Neural crest cell (in vitro differentiated cells): ENCODE results near the gene ADRM1. TPM values are rescaled to one million over a fixed set of nuclear protein-coding genes. Genes with fewer than 3 reads are reported as not detected.

Experiments
- DNase-seq: peaks from one replicate; pipeline ENCODE4 v3.0.0; 2021; ENCODE audit warnings: low read depth, mixed read lengths, low spot score
- H3K27ac Mint-ChIP-seq: one replicate; pipeline ENCODE4 v1.8.0; 2021; ENCODE audit warnings: mild to moderate bottlenecking, mixed read lengths; ENCODE audit not compliant: unreplicated experiment
- H3K27me3 Mint-ChIP-seq: 2 replicates; pipeline ENCODE4 v1.8.0; 2021; ENCODE audit warnings: low read depth, mild to moderate bottlenecking, mixed read lengths
- H3K36me3 Mint-ChIP-seq: 2 replicates; pipeline ENCODE4 v1.8.0; 2021; ENCODE audit warnings: low read depth, mild to moderate bottlenecking, mixed read lengths
- H3K4me1 Mint-ChIP-seq: 2 replicates; pipeline ENCODE4 v1.8.0; 2021; ENCODE audit warnings: mixed read lengths
- H3K4me3 Mint-ChIP-seq: one replicate; pipeline ENCODE4 v1.8.0; 2021; ENCODE audit warnings: mild to moderate bottlenecking, mixed read lengths
- H3K9me3 Mint-ChIP-seq: 2 replicates; pipeline ENCODE4 v1.8.0; 2021; ENCODE audit warnings: mixed read lengths
- total RNA-seq: library from RNA; stranded (reverse); gene quantifications from 2 replicates; pipeline ENCODE4 v1.2.1, GENCODE V29; 2021
- TF ChIP-seq, protein P1 (sequence below): fragments of 200-600 bp; sonication (generic); conservative IDR thresholded peaks from 2 replicates; pipeline ENCODE4 v1.5.0; 2021; ENCODE audit warnings: antibody characterized with exemption, mild to moderate bottlenecking

The ADRM1 gene
- total RNA-seq, 1 donor from 2014 or later, result 98.8 TPM

- Mint-ChIP-seq H3K9me3 (no peaks in the 10 kb centered on the region), H3K4me1 (no peaks in the 10 kb centered on the region), H3K27ac (no peak overlapping the region), H3K36me3 (peaks cover 11% of the 10 kb centered on the region), H3K27me3 (no peaks in the 10 kb centered on the region), H3K4me3 (no peak overlapping the region)
- DNase-seq, result no peak
- TF ChIP-seq, protein P1, sequence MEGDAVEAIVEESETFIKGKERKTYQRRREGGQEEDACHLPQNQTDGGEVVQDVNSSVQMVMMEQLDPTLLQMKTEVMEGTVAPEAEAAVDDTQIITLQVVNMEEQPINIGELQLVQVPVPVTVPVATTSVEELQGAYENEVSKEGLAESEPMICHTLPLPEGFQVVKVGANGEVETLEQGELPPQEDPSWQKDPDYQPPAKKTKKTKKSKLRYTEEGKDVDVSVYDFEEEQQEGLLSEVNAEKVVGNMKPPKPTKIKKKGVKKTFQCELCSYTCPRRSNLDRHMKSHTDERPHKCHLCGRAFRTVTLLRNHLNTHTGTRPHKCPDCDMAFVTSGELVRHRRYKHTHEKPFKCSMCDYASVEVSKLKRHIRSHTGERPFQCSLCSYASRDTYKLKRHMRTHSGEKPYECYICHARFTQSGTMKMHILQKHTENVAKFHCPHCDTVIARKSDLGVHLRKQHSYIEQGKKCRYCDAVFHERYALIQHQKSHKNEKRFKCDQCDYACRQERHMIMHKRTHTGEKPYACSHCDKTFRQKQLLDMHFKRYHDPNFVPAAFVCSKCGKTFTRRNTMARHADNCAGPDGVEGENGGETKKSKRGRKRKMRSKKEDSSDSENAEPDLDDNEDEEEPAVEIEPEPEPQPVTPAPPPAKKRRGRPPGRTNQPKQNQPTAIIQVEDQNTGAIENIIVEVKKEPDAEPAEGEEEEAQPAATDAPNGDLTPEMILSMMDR, result no peak
Measured at GRCh38 chr20:62267543-62267942, 35.3 kb upstream of the ADRM1 start.

GRCh38 chr20:62268228-62268900 is 34.4 kb upstream of the ADRM1 start:
- H3K36me3 Mint-ChIP-seq, result peaks cover 11% of the 10 kb centered on the region
- no peak overlapping the region for H3K4me3 Mint-ChIP-seq
- H3K27me3 Mint-ChIP-seq, result no peaks in the 10 kb centered on the region
- H3K27ac Mint-ChIP-seq, result peak overlapping the region; percentile 43
- no peak for DNase-seq
- TF ChIP-seq, protein P1, result no peak
- no peaks in the 10 kb centered on the region for H3K4me1 Mint-ChIP-seq
- no peaks in the 10 kb centered on the region for H3K9me3 Mint-ChIP-seq

DNA sequence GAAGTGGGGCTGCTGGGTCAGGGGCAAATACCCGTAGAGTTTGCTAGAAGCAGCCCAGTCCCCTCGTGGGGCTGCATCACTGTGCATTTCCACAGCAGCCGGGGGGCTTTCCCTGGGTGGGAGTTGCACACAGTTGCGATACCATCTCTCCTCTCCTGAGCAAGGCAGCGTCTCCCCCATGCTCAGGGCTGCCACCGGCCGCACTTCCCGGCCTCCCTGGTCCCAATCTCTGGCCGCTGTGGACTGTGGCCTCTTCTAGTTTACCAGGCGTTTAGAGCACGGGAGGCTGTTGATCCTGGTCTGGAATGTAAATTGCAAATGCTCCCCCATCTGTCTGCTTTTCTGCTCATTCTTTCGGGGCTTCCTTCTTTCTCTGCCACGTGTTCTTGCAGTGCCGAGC is 33.4 kb upstream of the ADRM1 start:
- Mint-ChIP-seq H3K4me1 (no peaks in the 10 kb centered on the region), H3K27me3 (no peaks in the 10 kb centered on the region), H3K36me3 (peaks cover 11% of the 10 kb centered on the region), H3K9me3 (no peaks in the 10 kb centered on the region), H3K4me3 (no peak overlapping the region), H3K27ac (no peak overlapping the region)
- TF ChIP-seq, protein P1, result no peak
- DNase-seq, result no peak

- Mint-ChIP-seq H3K4me1 (no peaks in the 10 kb centered on the region), H3K4me3 (no peak overlapping the region), H3K36me3 (peaks cover 7% of the 10 kb centered on the region), H3K27ac (no peak overlapping the region), H3K27me3 (no peaks in the 10 kb centered on the region), H3K9me3 (no peaks in the 10 kb centered on the region)
- TF ChIP-seq, protein P1, result no peak
- no peak for DNase-seq
Measured at GRCh38 chr20:62269871-62270270, 32.9 kb upstream of the ADRM1 start.

DNA sequence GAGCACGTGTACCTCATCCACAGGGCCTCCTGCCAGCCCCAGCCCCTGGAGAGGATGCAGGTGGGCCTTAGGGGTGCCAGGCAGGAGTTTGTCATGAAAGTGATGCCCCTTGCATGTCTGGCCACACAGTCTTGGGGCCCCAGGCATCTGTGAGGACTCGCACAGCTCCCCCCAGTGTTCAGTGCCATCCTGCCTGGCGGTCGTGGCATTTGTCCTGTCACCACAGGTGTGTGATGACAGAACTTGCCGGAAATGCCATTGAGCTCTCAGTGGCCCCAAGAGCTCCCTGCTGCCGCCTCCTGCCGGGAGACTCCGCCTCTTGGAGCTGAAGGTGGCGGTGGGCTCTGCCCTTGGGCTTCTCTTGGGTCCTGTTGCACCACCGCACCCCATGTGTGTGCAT is 30.6 kb upstream of the ADRM1 start:
- H3K4me3 Mint-ChIP-seq, result no peak overlapping the region
- DNase-seq, result no peak
- no peaks in the 10 kb centered on the region for H3K36me3 Mint-ChIP-seq
- H3K27me3 Mint-ChIP-seq, result no peaks in the 10 kb centered on the region
- no peaks in the 10 kb centered on the region for H3K9me3 Mint-ChIP-seq
- H3K4me1 Mint-ChIP-seq, result no peaks in the 10 kb centered on the region
- no peak overlapping the region for H3K27ac Mint-ChIP-seq
- TF ChIP-seq, protein P1, result no peak
